ENCODE data around the gene ANGEL2. TPM values are rescaled to one million over a fixed set of nuclear protein-coding genes. Genes with fewer than 3 reads are reported as not detected.

Gene ANGEL2
- total RNA-seq, 4 donors from 2014 or later: 37.1 to 79.9 (median 59.4) TPM

DNA sequence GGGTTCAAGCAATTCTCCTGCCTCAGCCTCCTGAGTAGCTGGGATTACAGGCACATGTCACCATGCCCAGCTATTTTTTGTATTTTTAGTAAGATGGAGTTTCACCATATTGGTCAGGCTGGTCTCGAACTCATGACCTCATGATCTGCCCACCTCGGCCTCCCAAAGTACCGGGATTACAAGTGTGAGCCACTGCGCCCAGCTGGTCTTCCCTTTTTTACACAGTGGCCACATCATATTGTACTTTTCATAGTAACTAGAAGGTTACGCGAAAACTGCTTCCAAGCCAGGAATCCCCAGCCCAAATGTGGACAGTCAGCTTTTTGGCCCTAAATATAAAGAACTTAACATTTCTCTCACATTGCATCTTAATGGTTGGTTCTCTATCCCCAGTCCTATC, 61.2 kb downstream of the ANGEL2 start:
- intact Hi-C loops (cut with DNase I; ENCODE audit: low total_unique reads): no loop called here
- Histone ChIP-seq H3K27me3 (no peaks in the 10 kb centered on the region), H3K27ac (no peak overlapping the region), H3K4me3 (no peak overlapping the region), H3K9me3 (no peaks in the 10 kb centered on the region), H3K4me1 (no peaks in the 10 kb centered on the region), H3K36me3 (no peaks in the 10 kb centered on the region)
- TF ChIP-seq POLR2A (IDR thresholded peaks at IDR 0.05): no peak
- TF ChIP-seq, protein P1, sequence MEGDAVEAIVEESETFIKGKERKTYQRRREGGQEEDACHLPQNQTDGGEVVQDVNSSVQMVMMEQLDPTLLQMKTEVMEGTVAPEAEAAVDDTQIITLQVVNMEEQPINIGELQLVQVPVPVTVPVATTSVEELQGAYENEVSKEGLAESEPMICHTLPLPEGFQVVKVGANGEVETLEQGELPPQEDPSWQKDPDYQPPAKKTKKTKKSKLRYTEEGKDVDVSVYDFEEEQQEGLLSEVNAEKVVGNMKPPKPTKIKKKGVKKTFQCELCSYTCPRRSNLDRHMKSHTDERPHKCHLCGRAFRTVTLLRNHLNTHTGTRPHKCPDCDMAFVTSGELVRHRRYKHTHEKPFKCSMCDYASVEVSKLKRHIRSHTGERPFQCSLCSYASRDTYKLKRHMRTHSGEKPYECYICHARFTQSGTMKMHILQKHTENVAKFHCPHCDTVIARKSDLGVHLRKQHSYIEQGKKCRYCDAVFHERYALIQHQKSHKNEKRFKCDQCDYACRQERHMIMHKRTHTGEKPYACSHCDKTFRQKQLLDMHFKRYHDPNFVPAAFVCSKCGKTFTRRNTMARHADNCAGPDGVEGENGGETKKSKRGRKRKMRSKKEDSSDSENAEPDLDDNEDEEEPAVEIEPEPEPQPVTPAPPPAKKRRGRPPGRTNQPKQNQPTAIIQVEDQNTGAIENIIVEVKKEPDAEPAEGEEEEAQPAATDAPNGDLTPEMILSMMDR (IDR thresholded peaks at IDR 0.05): no peak
- DNase-seq: no peak

DNA sequence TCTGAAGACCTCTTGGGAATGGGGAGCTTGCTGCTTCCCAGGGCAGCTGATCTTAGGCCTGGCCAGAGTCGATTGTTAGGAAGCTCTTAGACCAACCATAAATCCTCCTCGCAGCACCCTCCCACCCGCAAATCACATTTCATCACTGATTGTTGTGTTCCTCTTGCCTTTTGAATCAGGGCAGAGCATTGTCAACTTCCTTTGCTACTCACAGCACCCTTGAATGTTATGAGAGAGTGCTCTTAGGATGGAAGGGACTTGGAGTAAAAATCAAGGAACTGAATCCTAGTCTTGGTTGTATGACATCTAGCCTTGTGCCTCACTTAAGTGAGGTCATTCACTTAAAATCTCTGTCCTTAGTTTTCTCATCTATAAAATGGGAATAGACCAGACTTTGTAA, 62.3 kb downstream of the ANGEL2 start:
- H3K4me3 ChIP-seq: no peak overlapping the region
- no peaks in the 10 kb centered on the region for H3K9me3 ChIP-seq
- TF ChIP-seq POLR2A (IDR thresholded peaks at IDR 0.05): no peak
- TF ChIP-seq, protein P1 (IDR thresholded peaks at IDR 0.05): no peak
- no peaks in the 10 kb centered on the region for H3K4me1 ChIP-seq
- H3K27ac ChIP-seq: no peak overlapping the region
- no peaks in the 10 kb centered on the region for H3K27me3 ChIP-seq
- intact Hi-C loops (cut with DNase I; ENCODE audit: low total_unique reads): no loop called here
- no peaks in the 10 kb centered on the region for H3K36me3 ChIP-seq
- DNase-seq: no peak

DNA sequence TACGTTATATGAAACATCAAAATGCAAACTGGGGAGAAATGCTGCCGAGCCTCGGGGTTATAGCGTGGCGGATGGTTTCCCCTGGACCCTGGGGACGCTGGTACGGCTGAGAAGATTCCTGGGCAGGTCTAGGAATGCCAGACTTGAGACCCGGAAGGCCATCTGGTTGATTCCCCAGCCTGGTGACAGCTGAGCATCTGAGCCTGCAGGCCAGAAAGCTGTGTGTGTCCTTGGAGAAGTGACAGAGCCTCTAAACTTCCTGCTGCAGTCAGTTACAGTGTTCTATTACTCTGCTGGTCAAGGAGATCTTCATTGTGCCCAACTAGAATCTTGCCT, 63.1 kb downstream of the ANGEL2 start:
- Histone ChIP-seq H3K27me3 (no peaks in the 10 kb centered on the region), H3K27ac (peak overlapping the region in 1 of 2 donors; percentile 23), H3K36me3 (no peaks in the 10 kb centered on the region), H3K4me3 (no peak overlapping the region), H3K9me3 (no peaks in the 10 kb centered on the region), H3K4me1 (no peaks in the 10 kb centered on the region)
- intact Hi-C loops (cut with DNase I; ENCODE audit: low total_unique reads): no loop called here
- DNase-seq: no peak
- TF ChIP-seq, protein P1 (IDR thresholded peaks at IDR 0.05): no peak
- no peak for TF ChIP-seq POLR2A (IDR thresholded peaks at IDR 0.05)

DNA sequence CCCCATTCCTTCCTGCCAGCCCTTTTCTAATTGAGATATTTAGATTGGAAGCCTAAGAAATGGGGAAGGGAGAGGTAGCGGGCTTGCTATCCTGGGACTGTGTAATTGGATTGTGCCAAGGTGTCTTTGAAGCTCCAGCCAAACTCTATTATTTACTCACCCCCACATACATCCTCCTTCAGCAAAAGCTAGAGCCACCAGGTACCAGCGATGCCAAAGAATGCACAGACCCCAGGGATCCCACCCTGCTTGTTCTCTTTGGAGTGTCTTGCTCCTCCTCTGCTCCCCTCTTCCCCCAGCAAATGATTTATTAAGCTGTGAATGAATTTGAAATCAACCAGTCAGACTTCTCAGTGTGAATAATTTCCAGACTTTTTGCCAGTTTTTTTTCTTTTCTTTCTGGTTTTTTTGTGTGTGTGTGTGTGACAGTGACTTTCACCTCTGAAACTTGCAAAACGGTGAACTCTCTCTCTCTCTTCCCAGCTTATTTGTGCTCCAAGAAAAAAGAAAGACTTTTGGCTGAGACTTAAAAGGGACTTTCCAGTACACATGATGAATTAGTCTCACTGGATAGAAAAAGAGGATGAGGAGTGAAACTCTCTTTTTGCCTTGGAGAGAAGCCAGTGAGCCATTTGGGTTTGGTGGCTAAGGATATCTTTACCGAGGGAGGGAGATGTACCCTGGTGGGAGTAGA, 63.6 kb downstream of the ANGEL2 start:
- no peaks in the 10 kb centered on the region for H3K4me1 ChIP-seq
- no peaks in the 10 kb centered on the region for H3K36me3 ChIP-seq
- H3K27ac ChIP-seq: peak overlapping the region; percentile 23 to 34
- no peaks in the 10 kb centered on the region for H3K27me3 ChIP-seq
- DNase-seq: no peak
- H3K4me3 ChIP-seq: peak overlapping the region in 1 of 2 donors; percentile 33
- TF ChIP-seq, protein P1 (IDR thresholded peaks at IDR 0.05): no peak
- TF ChIP-seq POLR2A (IDR thresholded peaks at IDR 0.05): no peak
- intact Hi-C loops (cut with DNase I; ENCODE audit: low total_unique reads): no loop called here
- no peaks in the 10 kb centered on the region for H3K9me3 ChIP-seq

DNA sequence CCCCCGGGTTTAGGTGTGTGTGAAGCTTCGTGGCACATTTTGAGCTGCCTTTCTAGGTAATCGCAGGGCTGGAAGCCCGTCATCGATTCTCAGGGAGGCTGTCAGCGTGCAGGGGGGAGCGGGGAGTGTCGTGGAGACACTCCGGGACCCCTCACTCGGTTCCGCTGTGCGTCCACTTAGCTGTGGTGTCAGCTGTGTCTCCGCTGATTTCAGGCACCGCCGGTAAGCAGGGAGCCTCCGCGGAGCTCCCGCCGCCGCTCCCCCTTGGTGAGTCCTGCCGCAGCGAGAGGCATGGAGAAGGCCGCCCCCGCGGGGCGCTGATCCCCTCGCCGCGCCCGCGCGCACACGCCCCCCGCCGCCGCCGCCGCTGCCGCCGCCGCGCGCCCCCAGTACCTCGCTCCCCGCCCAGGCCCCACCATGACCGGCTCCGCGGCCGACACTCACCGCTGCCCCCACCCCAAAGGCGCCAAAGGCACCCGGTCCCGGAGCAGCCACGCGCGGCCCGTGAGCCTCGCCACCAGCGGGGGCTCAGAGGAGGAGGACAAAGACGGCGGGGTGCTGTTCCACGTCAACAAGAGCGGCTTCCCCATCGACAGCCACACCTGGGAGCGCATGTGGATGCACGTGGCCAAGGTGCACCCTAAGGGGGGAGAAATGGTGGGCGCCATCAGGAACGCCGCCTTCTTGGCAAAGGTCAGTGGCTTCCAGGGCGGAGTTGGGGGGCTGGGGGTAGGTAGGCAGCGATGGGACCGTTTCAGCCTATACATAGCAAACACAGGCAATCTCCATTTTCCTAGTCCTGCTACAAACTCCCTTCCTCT, 64.3 kb downstream of the ANGEL2 start:
- no peaks in the 10 kb centered on the region for H3K27me3 ChIP-seq
- peak in 1 of 2 donors; percentile 21 for DNase-seq
- H3K36me3 ChIP-seq: no peaks in the 10 kb centered on the region
- peak overlapping the region; percentile 2 to 30 for H3K27ac ChIP-seq
- no peaks in the 10 kb centered on the region for H3K4me1 ChIP-seq
- TF ChIP-seq, protein P1 (IDR thresholded peaks at IDR 0.05): no peak
- no peak for TF ChIP-seq POLR2A (IDR thresholded peaks at IDR 0.05)
- H3K4me3 ChIP-seq: peak overlapping the region; percentile 33 to 63
- intact Hi-C loops (cut with DNase I; ENCODE audit: low total_unique reads): no loop called here
- H3K9me3 ChIP-seq: no peaks in the 10 kb centered on the region

Data from uterus (tissue), 4 donors.